Neuron (in vitro differentiated cells): ENCODE results near the gene F3.

Source experiments
- H2AFZ ChIP-seq: one replicate; pipeline ENCODE4 v1.6.1; 2013; ENCODE audit warnings: low read depth, mild to moderate bottlenecking, inconsistent platforms, low read length, moderate library complexity
- H3K27me3 ChIP-seq: one replicate; pipeline ENCODE4 v1.6.1; 2013; ENCODE audit warnings: low read length; ENCODE audit not compliant: insufficient read depth
- H3K36me3 ChIP-seq: one replicate; pipeline ENCODE4 v1.6.1; 2013; ENCODE audit warnings: low read length; ENCODE audit not compliant: insufficient read depth
- H3K4me1 ChIP-seq: one replicate; pipeline ENCODE4 v1.6.1; 2013; ENCODE audit warnings: low read length; ENCODE audit not compliant: insufficient read depth
- H3K4me3 ChIP-seq: 2 replicates; pipeline ENCODE4 v1.5.1; 2013; ENCODE audit warnings: mild to moderate bottlenecking, low read length, moderate library complexity
- H3K9me3 ChIP-seq: one replicate; pipeline ENCODE4 v1.6.1; 2013; ENCODE audit warnings: low read length

Gene F3

GRCh38 chr1:94544706-94545490 lies 3.3 kb upstream of the F3 start:
- Histone ChIP-seq H3K36me3 (no peaks in the 10 kb centered on the region), H3K4me3 (no peak overlapping the region), H3K9me3 (no peaks in the 10 kb centered on the region), H3K27me3 (no peaks in the 10 kb centered on the region), H3K4me1 (peaks cover 6% of the 10 kb centered on the region), H2AFZ (no peak overlapping the region)

GRCh38 chr1:94543893-94544635 lies 2.5 kb upstream of the F3 start:
- H3K4me1 ChIP-seq, result peaks cover 6% of the 10 kb centered on the region
- H2AFZ ChIP-seq, result no peak overlapping the region
- H3K36me3 ChIP-seq, result no peaks in the 10 kb centered on the region
- H3K9me3 ChIP-seq, result no peaks in the 10 kb centered on the region
- H3K4me3 ChIP-seq, result no peak overlapping the region
- no peaks in the 10 kb centered on the region for H3K27me3 ChIP-seq

GRCh38 chr1:94543001-94543400 lies 1.4 kb upstream of the F3 start:
- no peak overlapping the region for H3K4me3 ChIP-seq
- H3K9me3 ChIP-seq, result no peaks in the 10 kb centered on the region
- no peaks in the 10 kb centered on the region for H3K36me3 ChIP-seq
- peaks cover 6% of the 10 kb centered on the region for H3K4me1 ChIP-seq
- no peak overlapping the region for H2AFZ ChIP-seq
- no peaks in the 10 kb centered on the region for H3K27me3 ChIP-seq

- peak overlapping the region; percentile 58 for H3K4me3 ChIP-seq
- H3K4me1 ChIP-seq, result peaks cover 6% of the 10 kb centered on the region
- H3K9me3 ChIP-seq, result no peaks in the 10 kb centered on the region
- H3K27me3 ChIP-seq, result no peaks in the 10 kb centered on the region
- H3K36me3 ChIP-seq, result no peaks in the 10 kb centered on the region
- H2AFZ ChIP-seq, result peak overlapping the region; percentile 42
These were observed 720 bp upstream of the F3 start for GRCh38 chr1:94542088-94542870.

- H3K27me3 ChIP-seq, result no peaks in the 10 kb centered on the region
- peaks cover 8% of the 10 kb centered on the region for H3K4me1 ChIP-seq
These were observed 916 bp downstream of the F3 start for GRCh38 chr1:94540440-94541245.

GRCh38 chr1:94539496-94539895 lies 2.1 kb downstream of the F3 start:
- H3K4me3 ChIP-seq, result no peak overlapping the region
- H2AFZ ChIP-seq, result no peak overlapping the region
- H3K27me3 ChIP-seq, result no peaks in the 10 kb centered on the region
- H3K4me1 ChIP-seq, result peaks cover 8% of the 10 kb centered on the region
- no peaks in the 10 kb centered on the region for H3K9me3 ChIP-seq
- H3K36me3 ChIP-seq, result peaks cover 11% of the 10 kb centered on the region

More at GRCh38 chr1:94540440-94541245, 916 bp downstream of the F3 start:
- Histone ChIP-seq H3K4me3 (peak overlapping the region; percentile 58), H3K9me3 (no peaks in the 10 kb centered on the region), H3K36me3 (peaks cover 3% of the 10 kb centered on the region), H2AFZ (peak overlapping the region; percentile 89)

- peaks cover 8% of the 10 kb centered on the region for H3K4me1 ChIP-seq
- no peaks in the 10 kb centered on the region for H3K9me3 ChIP-seq
- no peak overlapping the region for H2AFZ ChIP-seq
- H3K36me3 ChIP-seq, result peaks cover 16% of the 10 kb centered on the region
- no peaks in the 10 kb centered on the region for H3K27me3 ChIP-seq
- no peak overlapping the region for H3K4me3 ChIP-seq
These were observed 3.2 kb downstream of the F3 start for GRCh38 chr1:94538243-94538827.

GRCh38 chr1:94537254-94537653 lies 4.3 kb downstream of the F3 start:
- Histone ChIP-seq H3K27me3 (no peaks in the 10 kb centered on the region), H3K9me3 (no peaks in the 10 kb centered on the region), H3K36me3 (peaks cover 23% of the 10 kb centered on the region), H2AFZ (no peak overlapping the region), H3K4me3 (no peak overlapping the region), H3K4me1 (peaks cover 5% of the 10 kb centered on the region)

GRCh38 chr1:94535879-94536278 lies 5.7 kb downstream of the F3 start:
- Histone ChIP-seq H3K27me3 (no peaks in the 10 kb centered on the region), H2AFZ (no peak overlapping the region), H3K9me3 (peaks cover under 1% of the 10 kb centered on the region), H3K4me1 (peaks cover 3% of the 10 kb centered on the region), H3K4me3 (no peak overlapping the region), H3K36me3 (peaks cover 25% of the 10 kb centered on the region)

- H2AFZ ChIP-seq, result no peak overlapping the region
- H3K4me3 ChIP-seq, result no peak overlapping the region
- H3K4me1 ChIP-seq, result peaks cover 3% of the 10 kb centered on the region
- H3K27me3 ChIP-seq, result no peaks in the 10 kb centered on the region
- peaks cover 3% of the 10 kb centered on the region for H3K9me3 ChIP-seq
- H3K36me3 ChIP-seq, result peaks cover 25% of the 10 kb centered on the region
These were observed 6.5 kb downstream of the F3 start for GRCh38 chr1:94535095-94535494.

- Histone ChIP-seq H2AFZ (no peak overlapping the region), H3K36me3 (peaks cover 25% of the 10 kb centered on the region), H3K9me3 (peaks cover 5% of the 10 kb centered on the region), H3K4me1 (peaks cover under 1% of the 10 kb centered on the region), H3K4me3 (no peak overlapping the region), H3K27me3 (no peaks in the 10 kb centered on the region)
These were observed 9.5 kb downstream of the F3 start for GRCh38 chr1:94532077-94532476.

GRCh38 chr1:94531664-94532063 lies 9.9 kb downstream of the F3 start:
- Histone ChIP-seq H3K4me1 (no peaks in the 10 kb centered on the region), H3K36me3 (peaks cover 25% of the 10 kb centered on the region), H3K27me3 (no peaks in the 10 kb centered on the region), H3K9me3 (peaks cover 5% of the 10 kb centered on the region), H2AFZ (no peak overlapping the region), H3K4me3 (no peak overlapping the region)
